GM12878 (cell line): ENCODE results near the gene TSHZ1.

ENCODE experiments used
- JUNB ChIP-seq: IDR thresholded peaks from 2 replicates; pipeline ENCODE4 v1.6.1; 2016; ENCODE audit warnings: antibody characterized with exemption, mild to moderate bottlenecking
- KLF5 ChIP-seq: fragments of 450-650 bp; IDR thresholded peaks from 2 replicates; pipeline ENCODE4 v1.6.1; 2014; ENCODE audit warnings: mild to moderate bottlenecking; ENCODE audit not compliant: partially characterized antibody
- NFIC ChIP-seq: IDR thresholded peaks from 2 replicates; pipeline ENCODE4 v1.6.1; 2012; ENCODE audit warnings: low read depth, mild to moderate bottlenecking, inconsistent platforms, low read length, moderate library complexity
- POLR2A ChIP-seq: IDR thresholded peaks from 2 replicates; pipeline ENCODE4 v1.6.1; 2011; ENCODE audit warnings: low read depth, mild to moderate bottlenecking, low read length
- POLR2AphosphoS5 ChIP-seq: IDR thresholded peaks from 2 replicates; pipeline ENCODE4 v1.6.1; 2011; ENCODE audit warnings: mild to moderate bottlenecking, low read length, inconsistent platforms
- TAF1 ChIP-seq: IDR thresholded peaks from 2 replicates; pipeline ENCODE4 v1.6.1; 2011; ENCODE audit warnings: mild to moderate bottlenecking, low read depth, low read length, borderline replicate concordance
- TCF7 ChIP-seq: IDR thresholded peaks from 2 replicates; pipeline ENCODE4 v1.6.1; 2014; ENCODE audit warnings: antibody characterized with exemption, borderline replicate concordance
- TF ChIP-seq, protein P1 (sequence below): IDR thresholded peaks from 2 replicates; pipeline ENCODE4 v1.6.1; 2012; ENCODE audit warnings: low read depth, low read length, improper control_type of control experiment
- TF ChIP-seq, protein P2 (sequence below), 3 experiments: IDR thresholded peaks in 2 of 3; conservative IDR thresholded peaks in 1 of 3; 2 replicates each; pipeline ENCODE4 v1.5.1; 2011; ENCODE audit warnings: low read depth in 3 of 3, low read length in 3 of 3, mild to moderate bottlenecking in 3 of 3, control low read depth in 2 of 3, moderate library complexity in 2 of 3, inconsistent platforms in 1 of 3, mixed read lengths in 1 of 3; ENCODE audit not compliant: control insufficient read depth in 2 of 3, insufficient read depth in 1 of 3; ENCODE audit errors: extremely low read depth in 1 of 3
- TF ChIP-seq, protein P3 (sequence below): fragments of 450-650 bp; IDR thresholded peaks from 2 replicates; pipeline ENCODE4 v1.6.1; 2017; ENCODE audit warnings: mild to moderate bottlenecking

DNA sequence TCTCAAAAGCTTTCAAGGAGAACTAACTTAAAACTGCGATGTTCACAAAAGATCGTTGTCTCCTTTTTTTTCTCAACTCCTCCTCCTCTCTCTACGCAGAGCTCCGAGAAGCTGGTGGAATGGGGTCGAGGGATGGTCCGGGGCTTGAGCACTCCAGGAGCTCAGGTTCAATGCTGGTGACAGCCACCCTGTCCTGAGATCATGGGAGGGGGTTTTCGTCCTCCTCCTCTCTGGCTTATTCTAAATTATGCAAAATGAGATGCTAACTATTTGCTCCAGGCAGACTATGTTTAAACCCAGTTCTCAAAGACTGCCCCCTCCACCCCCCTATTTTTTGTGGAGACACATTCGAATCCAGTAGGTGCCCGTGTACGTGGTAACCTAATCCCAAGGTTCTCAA is 11.8 kb downstream of the TSHZ1 start:
- TF ChIP-seq, protein P1, sequence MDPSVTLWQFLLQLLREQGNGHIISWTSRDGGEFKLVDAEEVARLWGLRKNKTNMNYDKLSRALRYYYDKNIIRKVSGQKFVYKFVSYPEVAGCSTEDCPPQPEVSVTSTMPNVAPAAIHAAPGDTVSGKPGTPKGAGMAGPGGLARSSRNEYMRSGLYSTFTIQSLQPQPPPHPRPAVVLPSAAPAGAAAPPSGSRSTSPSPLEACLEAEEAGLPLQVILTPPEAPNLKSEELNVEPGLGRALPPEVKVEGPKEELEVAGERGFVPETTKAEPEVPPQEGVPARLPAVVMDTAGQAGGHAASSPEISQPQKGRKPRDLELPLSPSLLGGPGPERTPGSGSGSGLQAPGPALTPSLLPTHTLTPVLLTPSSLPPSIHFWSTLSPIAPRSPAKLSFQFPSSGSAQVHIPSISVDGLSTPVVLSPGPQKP, result no peak
- TF ChIP-seq TCF7 (no peak), POLR2AphosphoS5 (no peak), KLF5 (no peak), NFIC (no peak), TAF1 (no peak), JUNB (no peak), POLR2A (no peak)
- TF ChIP-seq, protein P2, sequence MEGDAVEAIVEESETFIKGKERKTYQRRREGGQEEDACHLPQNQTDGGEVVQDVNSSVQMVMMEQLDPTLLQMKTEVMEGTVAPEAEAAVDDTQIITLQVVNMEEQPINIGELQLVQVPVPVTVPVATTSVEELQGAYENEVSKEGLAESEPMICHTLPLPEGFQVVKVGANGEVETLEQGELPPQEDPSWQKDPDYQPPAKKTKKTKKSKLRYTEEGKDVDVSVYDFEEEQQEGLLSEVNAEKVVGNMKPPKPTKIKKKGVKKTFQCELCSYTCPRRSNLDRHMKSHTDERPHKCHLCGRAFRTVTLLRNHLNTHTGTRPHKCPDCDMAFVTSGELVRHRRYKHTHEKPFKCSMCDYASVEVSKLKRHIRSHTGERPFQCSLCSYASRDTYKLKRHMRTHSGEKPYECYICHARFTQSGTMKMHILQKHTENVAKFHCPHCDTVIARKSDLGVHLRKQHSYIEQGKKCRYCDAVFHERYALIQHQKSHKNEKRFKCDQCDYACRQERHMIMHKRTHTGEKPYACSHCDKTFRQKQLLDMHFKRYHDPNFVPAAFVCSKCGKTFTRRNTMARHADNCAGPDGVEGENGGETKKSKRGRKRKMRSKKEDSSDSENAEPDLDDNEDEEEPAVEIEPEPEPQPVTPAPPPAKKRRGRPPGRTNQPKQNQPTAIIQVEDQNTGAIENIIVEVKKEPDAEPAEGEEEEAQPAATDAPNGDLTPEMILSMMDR (IDR thresholded peaks at IDR 0.05 in 2 of 3, conservative IDR thresholded peaks at IDR 0.05 in 1 of 3; ENCODE audit: control insufficient read depth in 2 of 3, extremely low read depth in 1 of 3, insufficient read depth in 1 of 3, low read depth in 3 of 3, low read length in 3 of 3), result no peak
- TF ChIP-seq, protein P3, sequence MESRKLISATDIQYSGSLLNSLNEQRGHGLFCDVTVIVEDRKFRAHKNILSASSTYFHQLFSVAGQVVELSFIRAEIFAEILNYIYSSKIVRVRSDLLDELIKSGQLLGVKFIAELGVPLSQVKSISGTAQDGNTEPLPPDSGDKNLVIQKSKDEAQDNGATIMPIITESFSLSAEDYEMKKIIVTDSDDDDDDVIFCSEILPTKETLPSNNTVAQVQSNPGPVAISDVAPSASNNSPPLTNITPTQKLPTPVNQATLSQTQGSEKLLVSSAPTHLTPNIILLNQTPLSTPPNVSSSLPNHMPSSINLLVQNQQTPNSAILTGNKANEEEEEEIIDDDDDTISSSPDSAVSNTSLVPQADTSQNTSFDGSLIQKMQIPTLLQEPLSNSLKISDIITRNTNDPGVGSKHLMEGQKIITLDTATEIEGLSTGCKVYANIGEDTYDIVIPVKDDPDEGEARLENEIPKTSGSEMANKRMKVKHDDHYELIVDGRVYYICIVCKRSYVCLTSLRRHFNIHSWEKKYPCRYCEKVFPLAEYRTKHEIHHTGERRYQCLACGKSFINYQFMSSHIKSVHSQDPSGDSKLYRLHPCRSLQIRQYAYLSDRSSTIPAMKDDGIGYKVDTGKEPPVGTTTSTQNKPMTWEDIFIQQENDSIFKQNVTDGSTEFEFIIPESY, result no peak
